Upper lobe of left lung (tissue), 6 donors: ENCODE results near the gene GADL1. TPM values are rescaled to one million over a fixed set of nuclear protein-coding genes. Genes with fewer than 3 reads are reported as not detected.

Experiments used
- ATAC-seq, 2 donors: fragments of 200-7000 bp; cut with Tn5 transposase; one replicate each; pipeline ENCODE4 v1.9.1; 2022; ENCODE audit warnings: mild to moderate bottlenecking in 2 of 2, moderate library complexity in 2 of 2; ENCODE audit not compliant: low FRiP score in 2 of 2
- DNase-seq, 2 donors: peaks; one replicate each; pipeline ENCODE4 v3.0.0-alpha.2; 2019 to 2020
- H3K27ac ChIP-seq, 4 donors: fragments of 200-600 bp; sonication (generic); one replicate each; pipeline ENCODE4 v1.5.1; 2016 to 2019
- H3K27me3 ChIP-seq, 4 donors: fragments of 200-600 bp; sonication (generic); one replicate each; pipeline ENCODE4 v1.5.1; 2017 to 2019
- H3K36me3 ChIP-seq, 4 donors: fragments of 200-600 bp; sonication (generic); one replicate each; pipeline ENCODE4 v1.5.1; 2016 to 2019
- H3K4me1 ChIP-seq, 4 donors: fragments of 200-600 bp; sonication (generic); one replicate each; pipeline ENCODE4 v1.5.1; 2018 to 2019
- H3K4me3 ChIP-seq, 4 donors: fragments of 200-600 bp; sonication (generic); one replicate each; pipeline ENCODE4 v1.5.1; 2017 to 2019; ENCODE audit warnings: mild to moderate bottlenecking in 2 of 4, moderate library complexity in 1 of 4
- H3K9me3 ChIP-seq, 4 donors: fragments of 200-600 bp; sonication (generic); one replicate each; pipeline ENCODE4 v1.5.1; 2018 to 2019
- EP300 ChIP-seq, 4 donors: sonication (generic); formaldehyde crosslinking; IDR thresholded peaks; one replicate each; pipeline ENCODE4 v1.5.1; 2017; ENCODE audit warnings: antibody characterized with exemption in 4 of 4, control low read depth in 2 of 4
- POLR2A ChIP-seq, 4 donors: fragments of 450-650 bp; IDR thresholded peaks; one replicate each; pipeline ENCODE4 v1.5.1; 2016 to 2017; ENCODE audit warnings: antibody characterized with exemption in 4 of 4, mild to moderate bottlenecking in 2 of 4
- POLR2AphosphoS5 ChIP-seq, 2 donors: sonication (generic); formaldehyde crosslinking; IDR thresholded peaks; one replicate each; pipeline ENCODE4 v1.5.1; 2017; ENCODE audit warnings: antibody characterized with exemption in 2 of 2
- WGBS, 2 donors: methylation state at CpG; one replicate each; pipeline ENCODE4 v1.1.5; 2017 to 2018; 5-methylcytosine and 5-hydroxymethylcytosine counted together
- total RNA-seq, 6 donors: library from RNA; depleted of rRNA in 4 of 6; stranded (reverse); fragments of >200 nt in 4 of 6; gene quantifications; one replicate each; pipeline versions ENCODE4 v1.1.0 to v1.2.1, GENCODE V29; 2016 to 2021
- TF ChIP-seq, protein P1 (sequence below), 6 experiments: fragments of 450-650 bp in 4 of 6; fragments of 200-600 bp in 2 of 6; sonication (generic) in 2 of 6; IDR thresholded peaks; one replicate each; pipeline ENCODE4 v1.5.1; 2016 to 2019; ENCODE audit warnings: antibody characterized with exemption in 6 of 6
- donor health status: DM: no; HTN: no; CAD: no; lungs with moderate emphysema.
- donor health status: DM: no; HTN: yes; CAD: no; lungs with severe emphysema.

GADL1 gene
- total RNA-seq, 6 donors from 2014 or later: 0.07 TPM; not detected in 5

DNA sequence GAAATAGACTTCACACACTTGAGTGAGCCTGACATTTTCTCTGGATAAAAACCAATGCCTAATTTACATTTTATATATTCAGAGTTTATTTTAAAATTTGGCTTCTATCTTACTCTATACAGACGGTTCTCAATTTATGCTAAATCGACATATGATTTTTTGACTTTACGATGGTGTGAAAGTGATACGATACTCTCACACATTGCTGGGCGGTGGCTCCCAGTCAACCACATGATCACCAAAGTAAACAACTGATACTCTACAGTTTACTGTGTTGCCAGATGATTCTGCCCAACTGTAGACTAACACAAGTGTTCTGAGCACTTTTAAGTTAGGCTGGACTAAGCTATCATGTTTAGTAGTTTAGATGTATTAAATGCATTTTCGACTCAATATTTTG is 25.1 kb upstream of the GADL1 start:
- TF ChIP-seq POLR2AphosphoS5 (IDR thresholded peaks at IDR 0.05): no peak
- TF ChIP-seq EP300 (IDR thresholded peaks at IDR 0.05): no peak
- no peak for TF ChIP-seq POLR2A (IDR thresholded peaks at IDR 0.05)
- TF ChIP-seq, protein P1, sequence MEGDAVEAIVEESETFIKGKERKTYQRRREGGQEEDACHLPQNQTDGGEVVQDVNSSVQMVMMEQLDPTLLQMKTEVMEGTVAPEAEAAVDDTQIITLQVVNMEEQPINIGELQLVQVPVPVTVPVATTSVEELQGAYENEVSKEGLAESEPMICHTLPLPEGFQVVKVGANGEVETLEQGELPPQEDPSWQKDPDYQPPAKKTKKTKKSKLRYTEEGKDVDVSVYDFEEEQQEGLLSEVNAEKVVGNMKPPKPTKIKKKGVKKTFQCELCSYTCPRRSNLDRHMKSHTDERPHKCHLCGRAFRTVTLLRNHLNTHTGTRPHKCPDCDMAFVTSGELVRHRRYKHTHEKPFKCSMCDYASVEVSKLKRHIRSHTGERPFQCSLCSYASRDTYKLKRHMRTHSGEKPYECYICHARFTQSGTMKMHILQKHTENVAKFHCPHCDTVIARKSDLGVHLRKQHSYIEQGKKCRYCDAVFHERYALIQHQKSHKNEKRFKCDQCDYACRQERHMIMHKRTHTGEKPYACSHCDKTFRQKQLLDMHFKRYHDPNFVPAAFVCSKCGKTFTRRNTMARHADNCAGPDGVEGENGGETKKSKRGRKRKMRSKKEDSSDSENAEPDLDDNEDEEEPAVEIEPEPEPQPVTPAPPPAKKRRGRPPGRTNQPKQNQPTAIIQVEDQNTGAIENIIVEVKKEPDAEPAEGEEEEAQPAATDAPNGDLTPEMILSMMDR (IDR thresholded peaks at IDR 0.05): no peak
- H3K27ac ChIP-seq: no peak overlapping the region
- no peak overlapping the region for H3K4me3 ChIP-seq
- no peaks in the 10 kb centered on the region for H3K9me3 ChIP-seq
- no peak for ATAC-seq
- no peaks in the 10 kb centered on the region for H3K36me3 ChIP-seq
- WGBS, 2 donors: 90 to 91% methylated on average over 6 of the region's 6 CpGs
- H3K4me1 ChIP-seq: no peaks in the 10 kb centered on the region
- no peak for DNase-seq
- no peaks in the 10 kb centered on the region for H3K27me3 ChIP-seq

DNA sequence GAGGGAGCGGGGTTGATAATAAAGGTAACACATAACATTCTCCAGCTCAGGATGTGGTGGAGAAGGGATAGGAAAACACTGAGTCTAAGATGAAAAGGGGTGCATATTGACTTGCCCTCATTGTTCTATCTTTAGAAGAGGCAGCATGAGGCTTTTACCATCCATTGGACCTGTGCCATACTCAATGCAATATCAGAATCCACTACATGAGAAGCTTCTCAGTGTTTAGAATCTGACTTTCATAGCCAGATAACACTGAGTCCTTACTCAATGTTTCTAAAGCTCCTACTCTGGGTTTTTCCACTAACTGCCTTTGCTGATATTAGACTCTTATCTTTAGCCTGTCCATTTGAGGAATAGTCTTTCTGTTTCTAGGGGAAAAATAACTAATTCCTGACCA is 24.3 kb upstream of the GADL1 start:
- DNase-seq (no peak), ATAC-seq (no peak)
- no peaks in the 10 kb centered on the region for H3K4me1 ChIP-seq
- 100% methylated on average over 1 of the region's 1 CpG for WGBS, 2 donors
- no peak overlapping the region for H3K27ac ChIP-seq
- H3K9me3 ChIP-seq: no peaks in the 10 kb centered on the region
- TF ChIP-seq POLR2A (IDR thresholded peaks at IDR 0.05) (no peak), POLR2AphosphoS5 (IDR thresholded peaks at IDR 0.05) (no peak), EP300 (IDR thresholded peaks at IDR 0.05) (no peak)
- TF ChIP-seq, protein P1 (IDR thresholded peaks at IDR 0.05): no peak
- H3K4me3 ChIP-seq: no peak overlapping the region
- H3K36me3 ChIP-seq: no peaks in the 10 kb centered on the region
- no peaks in the 10 kb centered on the region for H3K27me3 ChIP-seq

DNA sequence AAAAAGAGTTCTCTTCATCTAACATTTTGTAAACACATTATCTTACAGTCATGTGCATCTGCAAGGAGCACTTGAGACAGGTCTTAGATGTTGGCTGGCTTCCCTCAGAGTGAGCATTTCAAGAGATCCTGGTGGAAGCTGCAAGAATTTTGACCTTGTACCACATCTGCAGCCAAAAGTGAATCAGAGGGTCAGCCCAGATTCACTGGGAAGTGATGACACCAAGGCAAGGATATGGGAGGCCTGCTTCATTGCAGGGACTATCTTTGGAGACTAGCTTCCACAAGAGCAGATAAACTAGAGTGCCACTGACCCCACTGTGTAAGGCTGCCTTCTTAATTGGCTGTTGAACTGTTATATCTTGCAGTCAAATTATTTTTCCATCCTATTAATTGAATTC is 21.3 kb upstream of the GADL1 start:
- Histone ChIP-seq H3K4me3 (no peak overlapping the region), H3K27ac (no peak overlapping the region), H3K4me1 (no peaks in the 10 kb centered on the region), H3K27me3 (no peaks in the 10 kb centered on the region), H3K9me3 (no peaks in the 10 kb centered on the region), H3K36me3 (no peaks in the 10 kb centered on the region)
- TF ChIP-seq POLR2AphosphoS5 (IDR thresholded peaks at IDR 0.05) (no peak), EP300 (IDR thresholded peaks at IDR 0.05) (no peak), POLR2A (IDR thresholded peaks at IDR 0.05) (no peak)
- TF ChIP-seq, protein P1 (IDR thresholded peaks at IDR 0.05): no peak
- ATAC-seq: no peak
- no peak for DNase-seq

DNA sequence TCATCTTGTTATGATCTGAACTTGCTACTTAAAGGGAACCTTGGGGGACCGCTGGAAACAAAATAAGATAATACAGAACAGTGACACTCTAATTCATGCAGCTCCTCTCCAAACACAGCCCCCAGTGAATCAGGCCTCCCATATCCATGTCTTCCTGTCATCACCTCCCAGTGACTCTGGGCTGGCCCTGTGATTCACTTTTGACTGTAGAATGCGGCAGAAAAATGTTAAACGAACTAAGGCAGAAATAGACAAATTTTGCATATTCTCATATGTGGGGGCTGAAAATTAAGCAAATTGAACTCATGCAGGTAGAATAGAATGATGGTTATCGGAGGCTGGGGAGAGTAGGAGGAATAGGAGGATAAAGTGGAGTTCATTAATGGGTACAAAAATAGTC is 20.2 kb upstream of the GADL1 start:
- no peak overlapping the region for H3K4me3 ChIP-seq
- H3K36me3 ChIP-seq: no peaks in the 10 kb centered on the region
- TF ChIP-seq EP300 (IDR thresholded peaks at IDR 0.05) (no peak), POLR2AphosphoS5 (IDR thresholded peaks at IDR 0.05) (no peak), POLR2A (IDR thresholded peaks at IDR 0.05) (no peak)
- TF ChIP-seq, protein P1 (IDR thresholded peaks at IDR 0.05): no peak
- no peaks in the 10 kb centered on the region for H3K9me3 ChIP-seq
- no peaks in the 10 kb centered on the region for H3K4me1 ChIP-seq
- no peak for ATAC-seq
- WGBS, 2 donors: 84 to 89% methylated on average over 4 of the region's 4 CpGs
- H3K27me3 ChIP-seq: no peaks in the 10 kb centered on the region
- no peak overlapping the region for H3K27ac ChIP-seq
- no peak for DNase-seq

DNA sequence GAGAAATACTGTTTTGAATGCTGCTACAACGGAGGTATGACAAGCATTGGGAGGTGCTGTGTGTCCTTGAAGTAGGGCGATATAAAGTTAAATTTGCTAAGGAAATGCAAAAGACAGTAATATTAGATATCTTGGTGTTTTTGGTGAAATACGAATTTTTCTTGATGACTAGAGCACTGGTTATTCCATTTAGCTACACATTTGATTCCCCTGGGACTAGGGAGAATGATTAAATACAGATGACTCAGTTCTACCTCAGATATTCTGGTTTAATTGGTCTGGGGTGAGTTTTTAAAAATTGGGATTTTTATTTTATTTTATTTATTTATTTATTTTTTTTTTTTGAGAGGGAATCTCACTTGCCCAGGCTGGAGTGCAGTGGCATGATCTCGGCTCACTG is 18.7 kb upstream of the GADL1 start:
- DNase-seq (no peak), ATAC-seq (no peak)
- 80 to 81% methylated on average over 4 of the region's 4 CpGs for WGBS, 2 donors
- H3K36me3 ChIP-seq: no peaks in the 10 kb centered on the region
- TF ChIP-seq EP300 (IDR thresholded peaks at IDR 0.05) (no peak), POLR2AphosphoS5 (IDR thresholded peaks at IDR 0.05) (no peak), POLR2A (IDR thresholded peaks at IDR 0.05) (no peak)
- TF ChIP-seq, protein P1 (IDR thresholded peaks at IDR 0.05): no peak
- no peak overlapping the region for H3K27ac ChIP-seq
- H3K4me3 ChIP-seq: no peak overlapping the region
- no peaks in the 10 kb centered on the region for H3K9me3 ChIP-seq
- H3K27me3 ChIP-seq: no peaks in the 10 kb centered on the region
- no peaks in the 10 kb centered on the region for H3K4me1 ChIP-seq
